H1 (cell line): Measurements from ENCODE around the gene GSTO1. TPM values are rescaled to one million over a fixed set of nuclear protein-coding genes. Genes with fewer than 3 reads are reported as not detected.

Experiments
- BACH1 ChIP-seq: IDR thresholded peaks from 2 replicates; pipeline ENCODE4 v1.6.1; 2012; ENCODE audit warnings: low read length, improper control_type of control experiment
- BRCA1 ChIP-seq: IDR thresholded peaks from 2 replicates; pipeline ENCODE4 v1.6.1; 2012; ENCODE audit warnings: low read depth, low read length, improper control_type of control experiment
- CHD7 ChIP-seq: fragments of 300-600 bp; sonication (generic); IDR thresholded peaks from 2 replicates; pipeline ENCODE4 v1.7.1; 2012; ENCODE audit warnings: low read length, moderate library complexity, mild to moderate bottlenecking, inconsistent platforms; ENCODE audit not compliant: insufficient replicate concordance
- JUN ChIP-seq: IDR thresholded peaks from 2 replicates; pipeline ENCODE4 v1.6.1; 2011; ENCODE audit warnings: low read depth, mild to moderate bottlenecking, improper control_type of control experiment, low read length
- SAP30 ChIP-seq: fragments of 300-600 bp; sonication (generic); IDR thresholded peaks from 2 replicates; pipeline ENCODE4 v1.7.1; 2012; ENCODE audit warnings: low read length, moderate library complexity, mild to moderate bottlenecking, inconsistent platforms; ENCODE audit not compliant: insufficient read depth, insufficient replicate concordance
- TAF7 ChIP-seq: optimal IDR thresholded peaks from 2 replicates; pipeline ENCODE3; 2011; ENCODE audit warnings: low read depth, mild to moderate bottlenecking, inconsistent platforms, low read length, moderate library complexity, borderline replicate concordance
- polyA plus RNA-seq, 7 experiments: library from polyadenylated mRNA; depleted of rRNA in 3 of 7; stranded (reverse) in 5 of 7; unstranded in 2 of 7; fragments of >200 nt in 5 of 7; fragments of 200-250 nt in 2 of 7; gene quantifications; 1 replicate in 5 of 7; 2 replicates in 1 of 7; 4 replicates in 1 of 7; pipeline versions ENCODE4 v1.2.1 to v1.2.3, GENCODE V29; 2011 to 2013; ENCODE audit warnings: missing spikeins in 2 of 7, mixed read lengths in 2 of 7
- total RNA-seq: library from RNA; stranded (reverse); fragmentation: NEBNext Ultra II Directional; extraction: Animal tissue kit (Norgen Biotek cat#: 25700); gene quantifications from 2 replicates; pipeline ENCODE4 v1.2.1, GENCODE V29; 2021
- TF ChIP-seq, protein P1 (sequence below): IDR thresholded peaks from 2 replicates; pipeline ENCODE4 v1.6.1; 2012; ENCODE audit warnings: low read length, inconsistent platforms
- TF ChIP-seq, protein P2 (sequence below): IDR thresholded peaks from 2 replicates; pipeline ENCODE4 v1.6.1; 2012; ENCODE audit warnings: inconsistent platforms
- TF ChIP-seq, protein P3 (sequence below): IDR thresholded peaks from 2 replicates; pipeline ENCODE4 v1.6.1; 2012; ENCODE audit warnings: inconsistent platforms

The GSTO1 gene
- total and polyA plus RNA-seq, 2 of the 8 experiments (the other 6 are each of a cell fraction or from before 2014, with no cell fraction given), result 22.4 to 32.5 TPM

GRCh38 chr10:104208730-104209129 lies 46.0 kb upstream of the GSTO1 start (continued):
- no peak for TF ChIP-seq CHD7
- TF ChIP-seq JUN, result no peak
- TF ChIP-seq BACH1, result no peak
- TF ChIP-seq, protein P1, sequence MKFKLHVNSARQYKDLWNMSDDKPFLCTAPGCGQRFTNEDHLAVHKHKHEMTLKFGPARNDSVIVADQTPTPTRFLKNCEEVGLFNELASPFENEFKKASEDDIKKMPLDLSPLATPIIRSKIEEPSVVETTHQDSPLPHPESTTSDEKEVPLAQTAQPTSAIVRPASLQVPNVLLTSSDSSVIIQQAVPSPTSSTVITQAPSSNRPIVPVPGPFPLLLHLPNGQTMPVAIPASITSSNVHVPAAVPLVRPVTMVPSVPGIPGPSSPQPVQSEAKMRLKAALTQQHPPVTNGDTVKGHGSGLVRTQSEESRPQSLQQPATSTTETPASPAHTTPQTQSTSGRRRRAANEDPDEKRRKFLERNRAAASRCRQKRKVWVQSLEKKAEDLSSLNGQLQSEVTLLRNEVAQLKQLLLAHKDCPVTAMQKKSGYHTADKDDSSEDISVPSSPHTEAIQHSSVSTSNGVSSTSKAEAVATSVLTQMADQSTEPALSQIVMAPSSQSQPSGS, result no peak
- TF ChIP-seq, protein P2, sequence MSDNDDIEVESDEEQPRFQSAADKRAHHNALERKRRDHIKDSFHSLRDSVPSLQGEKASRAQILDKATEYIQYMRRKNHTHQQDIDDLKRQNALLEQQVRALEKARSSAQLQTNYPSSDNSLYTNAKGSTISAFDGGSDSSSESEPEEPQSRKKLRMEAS, result no peak
- TF ChIP-seq, protein P3, sequence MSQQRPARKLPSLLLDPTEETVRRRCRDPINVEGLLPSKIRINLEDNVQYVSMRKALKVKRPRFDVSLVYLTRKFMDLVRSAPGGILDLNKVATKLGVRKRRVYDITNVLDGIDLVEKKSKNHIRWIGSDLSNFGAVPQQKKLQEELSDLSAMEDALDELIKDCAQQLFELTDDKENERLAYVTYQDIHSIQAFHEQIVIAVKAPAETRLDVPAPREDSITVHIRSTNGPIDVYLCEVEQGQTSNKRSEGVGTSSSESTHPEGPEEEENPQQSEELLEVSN, result no peak
- no peak for TF ChIP-seq BRCA1
- TF ChIP-seq SAP30, result no peak
- TF ChIP-seq TAF7, result no peak
